HepG2 (cell line): ENCODE data around the gene DLL1. TPM values are rescaled to one million over a fixed set of nuclear protein-coding genes. Genes with fewer than 3 reads are reported as not detected.

Experiments
- ATAC-seq: fragments of 200-7000 bp; cut with Tn5 transposase; 3 replicates; pipeline ENCODE4 v1.9.1; 2020; ENCODE audit warnings: mild to moderate bottlenecking, moderate library complexity
- BruUV-seq: library from RNA; stranded (reverse); fragments of 400-500 nt; replicated peaks from 2 replicates; lab custom pipeline; 2021; lab: Mats Ljungman, UMichigan
- CTCF ChIA-PET: fragments of 300-600 bp; formaldehyde crosslinking; extraction: SDS; loops from one replicate; lab custom pipeline; 2021; ENCODE audit warnings: low total read pairs, inconsistent platforms, low intra/inter-chr PET ratio; lab: Yijun Ruan, JAX
- POLR2A ChIA-PET: fragments of 350-600 bp; sonication (Branson Sonifier 250); formaldehyde crosslinking; loops from one replicate; lab custom pipeline; 2020; ENCODE audit warnings: antibody characterized with exemption, inconsistent platforms; lab: Yijun Ruan, JAX
- DNase-seq: peaks from one replicate; pipeline ENCODE4 v3.0.0-alpha.2; 2015; ENCODE audit warnings: low spot score
- FAIRE-seq: peaks from 3 replicates; lab custom pipeline; 2011; peaks lifted over from hg19 to GRCh38; lab: Jason Lieb, UNC
- H2AFZ ChIP-seq: one replicate; pipeline ENCODE4 v1.6.1; 2011; ENCODE audit warnings: low read length, inconsistent platforms
- H3K27ac ChIP-seq: fragments of 300-600 bp; 3 replicates; pipeline ENCODE4 v1.8.0; 2011; ENCODE audit warnings: mixed run types, mild to moderate bottlenecking, mixed read lengths, low read length, inconsistent platforms; ENCODE audit not compliant: insufficient read depth; ENCODE audit errors: extremely low read length
- H3K27me3 ChIP-seq, 2 experiments: fragments of 200-600 bp in 1 of 2; 2 replicates in 1 of 2; 3 replicates in 1 of 2; pipeline versions ENCODE4 v1.6.0 to v1.8.0; 2011; ENCODE audit warnings: low read length in 2 of 2, mild to moderate bottlenecking in 2 of 2, moderate library complexity in 2 of 2, inconsistent platforms in 1 of 2; ENCODE audit not compliant: insufficient read depth in 2 of 2, control insufficient read depth in 1 of 2
- H3K36me3 ChIP-seq, 2 experiments: fragments of 200-600 bp in 1 of 2; replicated peaks in 1 of 2; 2 replicates in 1 of 2; 3 replicates in 1 of 2; pipeline versions ENCODE4 v1.5.1 to v1.8.0; 2011; ENCODE audit warnings: low read length in 2 of 2, inconsistent platforms in 1 of 2; ENCODE audit not compliant: insufficient read depth in 2 of 2, control insufficient read depth in 1 of 2
- H3K4me1 ChIP-seq: 2 replicates; pipeline ENCODE4 v1.5.1; 2012; ENCODE audit warnings: low read length, inconsistent platforms; ENCODE audit not compliant: insufficient read depth
- H3K4me2 ChIP-seq: 2 replicates; pipeline ENCODE4 v1.6.0; 2011; ENCODE audit warnings: low read depth, low read length, inconsistent platforms
- H3K4me3 ChIP-seq, 3 experiments: fragments of 200-600 bp in 1 of 3; sonication (generic), shearing (Covaris generic) in 1 of 3; replicated peaks in 1 of 3; 2 replicates each; pipeline ENCODE4 v1.5.1; 2011 to 2016; ENCODE audit warnings: low read length in 3 of 3, inconsistent platforms in 2 of 3, low read depth in 2 of 3, mild to moderate bottlenecking in 2 of 3, control low read depth in 1 of 3, mixed read lengths in 1 of 3; ENCODE audit not compliant: insufficient read depth in 1 of 3
- H3K79me2 ChIP-seq: one replicate; pipeline ENCODE4 v1.6.1; 2011; ENCODE audit warnings: low read length, inconsistent platforms; ENCODE audit not compliant: insufficient read depth
- H3K9ac ChIP-seq: 2 replicates; pipeline ENCODE4 v1.6.0; 2011; ENCODE audit warnings: mild to moderate bottlenecking, low read depth, low read length, inconsistent platforms; ENCODE audit not compliant: insufficient read depth
- H3K9me3 ChIP-seq: 2 replicates; pipeline ENCODE4 v1.5.1; 2012; ENCODE audit warnings: mild to moderate bottlenecking, low read length
- H4K20me1 ChIP-seq: 2 replicates; pipeline ENCODE4 v1.6.0; 2011; ENCODE audit warnings: inconsistent platforms, mild to moderate bottlenecking, low read length, moderate library complexity; ENCODE audit not compliant: insufficient read depth
- CBX5 ChIP-seq: sonication (generic); formaldehyde crosslinking; IDR thresholded peaks from 2 replicates; pipeline ENCODE4 v1.4.0; 2020; ENCODE audit warnings: missing genetic modification reagents, borderline replicate concordance
- GABPB1 ChIP-seq: IDR thresholded peaks from 2 replicates; pipeline ENCODE4 v1.6.1; 2016; ENCODE audit warnings: mild to moderate bottlenecking, missing genetic modification reagents, moderate library complexity, missing compliant biosample characterization
- KLF11 ChIP-seq: IDR thresholded peaks from 2 replicates; pipeline ENCODE4 v1.6.1; 2016; ENCODE audit warnings: missing compliant biosample characterization
- MAFK ChIP-seq, 2 experiments: IDR thresholded peaks in 1 of 2; conservative IDR thresholded peaks in 1 of 2; 2 replicates each; pipeline ENCODE4 v1.6.1; 2011; ENCODE audit warnings: improper control_type of control experiment in 2 of 2, low read length in 2 of 2
- MAZ ChIP-seq, 2 experiments: sonication (generic) in 1 of 2; formaldehyde crosslinking in 1 of 2; IDR thresholded peaks; 2 replicates each; pipeline versions ENCODE4 v1.5.0 to v1.6.1; 2012 to 2020; ENCODE audit warnings: low read depth in 2 of 2, mild to moderate bottlenecking in 2 of 2, borderline replicate concordance in 1 of 2, improper control_type of control experiment in 1 of 2, low read length in 1 of 2, missing genetic modification reagents in 1 of 2, moderate library complexity in 1 of 2
- ONECUT2 ChIP-seq: sonication (generic); formaldehyde crosslinking; IDR thresholded peaks from 2 replicates; pipeline ENCODE4 v1.4.0; 2020; ENCODE audit warnings: missing genetic modification reagents
- ZNF160 ChIP-seq: sonication (generic); formaldehyde crosslinking; IDR thresholded peaks from 2 replicates; pipeline ENCODE4 v1.8.0; 2022; ENCODE audit warnings: mild to moderate bottlenecking, inconsistent platforms, missing genetic modification reagents
- ZNF17 ChIP-seq: sonication (generic); formaldehyde crosslinking; IDR thresholded peaks from 2 replicates; pipeline ENCODE4 v1.5.0; 2020; ENCODE audit warnings: mild to moderate bottlenecking, missing genetic modification reagents
- ZNF24 ChIP-seq: fragments of 450-650 bp; IDR thresholded peaks from 2 replicates; pipeline ENCODE4 v1.6.1; 2017; ENCODE audit warnings: antibody characterized with exemption, mild to moderate bottlenecking
- ZNF430 ChIP-seq: sonication (generic); formaldehyde crosslinking; IDR thresholded peaks from 2 replicates; pipeline ENCODE4 v1.9.0; 2021; ENCODE audit warnings: mild to moderate bottlenecking, missing genetic modification reagents
- ZNF446 ChIP-seq: sonication (generic); formaldehyde crosslinking; IDR thresholded peaks from 2 replicates; pipeline ENCODE4 v1.5.0; 2020; ENCODE audit warnings: mild to moderate bottlenecking, missing genetic modification reagents
- ZNF616 ChIP-seq: sonication (generic); formaldehyde crosslinking; IDR thresholded peaks from 2 replicates; pipeline ENCODE4 v1.5.0; 2020; ENCODE audit warnings: low read depth, mild to moderate bottlenecking, missing genetic modification reagents
- ZNF761 ChIP-seq: sonication (generic); formaldehyde crosslinking; conservative IDR thresholded peaks from 2 replicates; pipeline ENCODE4 v1.4.0; 2020; ENCODE audit warnings: mild to moderate bottlenecking, missing genetic modification reagents
- ZNF782 ChIP-seq: sonication (generic); formaldehyde crosslinking; IDR thresholded peaks from 2 replicates; pipeline ENCODE4 v1.4.0; 2020; ENCODE audit warnings: missing genetic modification reagents, mild to moderate bottlenecking, borderline replicate concordance
- ZNF788 ChIP-seq: sonication (generic); formaldehyde crosslinking; IDR thresholded peaks from 2 replicates; pipeline ENCODE4 v1.5.0; 2020; ENCODE audit warnings: mild to moderate bottlenecking, missing genetic modification reagents, borderline replicate concordance
- ZSCAN9 ChIP-seq: IDR thresholded peaks from 2 replicates; pipeline ENCODE4 v1.6.1; 2016; ENCODE audit warnings: borderline replicate concordance
- WGBS: methylation state at CpG from one replicate; pipeline ENCODE4 v1.1.6; 2017; ENCODE audit warnings: low lambda C conversion rate; 5-methylcytosine and 5-hydroxymethylcytosine counted together
- in situ Hi-C: cut with HindIII; loops from 2 replicates; pipeline ENCODE4 v1.10.0; 2017; ENCODE audit warnings: low pct_unique_long_range_greater_than_20kb; ENCODE audit not compliant: extremely low pct_ligation_motif_present
- intact Hi-C: fragments of 100-400 bp; cut with micrococcal nuclease; formaldehyde crosslinking; loops from one replicate; pipeline ENCODE4 v1.10.0; 2022; ENCODE audit not compliant: unreplicated experiment
- polyA plus RNA-seq, 8 experiments: library from polyadenylated mRNA; depleted of rRNA in 3 of 8; stranded (reverse) in 7 of 8; unstranded in 1 of 8; fragments of >200 nt; fragmentation: Illumina TruSeq in 4 of 8; extraction: Trizol in 4 of 8; gene quantifications; 2 replicates each; pipeline versions ENCODE4 v1.2.1 to v1.2.3, GENCODE V29; 2011 to 2016; ENCODE audit warnings: low read depth in 4 of 8, missing spikeins in 1 of 8, mixed read lengths in 1 of 8; ENCODE audit not compliant: insufficient read depth in 1 of 8
- total RNA-seq, 5 experiments: library from RNA; depleted of rRNA; stranded (reverse); fragments of >200 nt; fragmentation: Illumina TruSeq; extraction: Trizol; gene quantifications; 2 replicates each; pipeline ENCODE4 v1.2.3, GENCODE V29; 2016; ENCODE audit warnings: low read depth in 1 of 5
- TF ChIP-seq, protein P1 (sequence below): sonication (generic); formaldehyde crosslinking; IDR thresholded peaks from 2 replicates; pipeline ENCODE4 v1.4.0; 2020; ENCODE audit warnings: missing genetic modification reagents
- TF ChIP-seq, protein P2 (sequence below), 2 experiments: fragments of 450-650 bp in 1 of 2; sonication (generic) in 1 of 2; formaldehyde crosslinking; IDR thresholded peaks; 2 replicates each; pipeline versions ENCODE4 v1.5.0 to v1.8.0; 2020 to 2022; ENCODE audit warnings: mild to moderate bottlenecking in 1 of 2, missing genetic modification reagents in 1 of 2
- TF ChIP-seq, protein P3 (sequence below): sonication (generic); formaldehyde crosslinking; IDR thresholded peaks from 2 replicates; pipeline ENCODE4 v1.4.0; 2020; ENCODE audit warnings: missing genetic modification reagents

DLL1 gene
- total and polyA plus RNA-seq, 2 of the 13 experiments (the other 11 are each of a cell fraction or from before 2014, with no cell fraction given) = not detected

DNA sequence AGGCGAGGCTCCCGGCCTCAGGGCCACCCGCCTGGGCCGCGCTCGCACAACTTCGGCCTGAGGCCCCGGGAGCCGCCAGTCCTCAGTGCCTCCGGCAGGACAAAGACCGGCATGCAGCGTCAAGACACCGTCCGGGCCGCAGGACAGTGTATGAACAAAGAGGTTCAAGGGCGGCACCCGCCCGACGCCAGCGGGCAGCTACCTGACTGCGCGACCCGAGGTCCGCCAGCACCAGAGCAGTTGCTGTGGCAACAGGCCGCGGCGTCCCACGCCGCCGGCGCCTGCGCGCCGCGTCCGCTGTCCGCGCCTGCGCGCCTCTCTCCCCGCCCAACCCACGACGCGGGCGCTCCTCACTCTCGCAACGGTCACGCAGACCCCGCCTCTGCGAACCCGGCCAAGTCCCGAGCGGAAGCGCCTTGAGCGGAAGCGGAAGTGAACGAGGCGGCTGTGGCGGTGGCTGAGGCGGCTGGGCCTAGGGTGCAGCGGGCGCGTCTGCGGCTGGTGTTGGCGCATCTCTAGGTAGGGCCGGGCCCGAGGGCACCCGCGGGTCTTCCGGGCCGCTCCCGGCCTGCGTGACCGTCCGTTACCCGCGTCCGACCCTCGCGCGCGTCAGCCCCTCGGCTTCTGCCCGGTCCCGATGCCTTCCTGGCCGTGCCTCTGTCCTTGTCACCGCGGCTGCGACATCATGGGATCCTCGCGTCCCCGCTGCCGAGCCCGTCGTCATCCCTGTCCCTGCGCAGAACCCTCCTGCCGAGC is 15.6 kb upstream of the DLL1 start, which contains the start of gene FAM120B:
Gene FAM120B (plus strand): TSS at position 435 of the 756 bp plus-strand sequence. CDS start 10,633 bp downstream, outside the sequence.
- H3K36me3 ChIP-seq = no peaks in the 10 kb centered on the region; a peak in 1 of 5 replicates
- intact Hi-C loops = loop anchor here (5.0 to 10.0 kb wide), 3 partner anchors 118 to 604 kb away; partner anchors contain the start of genes C6orf120, PSMB1, TBP and WDR27
- CTCF ChIA-PET = no interaction called here
- TF ChIP-seq MAZ (IDR thresholded peaks at IDR 0.05; ENCODE audit: borderline replicate concordance, low read depth, low read length) (no peak; the same call in 1 of the 2 replicates), MAZ (CRISPR knock-in tag; IDR thresholded peaks at IDR 0.05; ENCODE audit: low read depth) (peak; percentile 86; the same call in 1 of the 2 replicates), ZNF430 (CRISPR knock-in tag) (peak; percentile 79; the same call in 1 of the 2 replicates), ZNF446 (CRISPR knock-in tag) (peak; percentile 13; the same call in 1 of the 2 replicates), ZSCAN9 (CRISPR knock-in tag) (peak; percentile 42; the same call in 1 of the 2 replicates), ZNF616 (CRISPR knock-in tag) (peak; percentile 96), ZNF24 (no peak), KLF11 (CRISPR knock-in tag) (0 out of 2 replicates have a peak, but pooled peaks have one; percentile 41), GABPB1 (CRISPR knock-in tag) (peak; percentile 97), ZNF782 (CRISPR knock-in tag) (peak; percentile 98), MAFK (conservative IDR thresholded peaks at IDR 0.05 in 1 of 2, IDR thresholded peaks at IDR 0.05 in 1 of 2; ENCODE audit: low read length in 2 of 2) (no peak), ZNF788 (peak; percentile 71; the same call in 1 of the 2 replicates), ONECUT2 (CRISPR knock-in tag) (no peak), ZNF17 (CRISPR knock-in tag) (no peak), ZNF160 (peak; percentile 66; the same call in 1 of the 2 replicates), CBX5 (CRISPR knock-in tag) (peak; percentile 38), ZNF761 (CRISPR knock-in tag) (peak; percentile 96)
- TF ChIP-seq, protein P1, sequence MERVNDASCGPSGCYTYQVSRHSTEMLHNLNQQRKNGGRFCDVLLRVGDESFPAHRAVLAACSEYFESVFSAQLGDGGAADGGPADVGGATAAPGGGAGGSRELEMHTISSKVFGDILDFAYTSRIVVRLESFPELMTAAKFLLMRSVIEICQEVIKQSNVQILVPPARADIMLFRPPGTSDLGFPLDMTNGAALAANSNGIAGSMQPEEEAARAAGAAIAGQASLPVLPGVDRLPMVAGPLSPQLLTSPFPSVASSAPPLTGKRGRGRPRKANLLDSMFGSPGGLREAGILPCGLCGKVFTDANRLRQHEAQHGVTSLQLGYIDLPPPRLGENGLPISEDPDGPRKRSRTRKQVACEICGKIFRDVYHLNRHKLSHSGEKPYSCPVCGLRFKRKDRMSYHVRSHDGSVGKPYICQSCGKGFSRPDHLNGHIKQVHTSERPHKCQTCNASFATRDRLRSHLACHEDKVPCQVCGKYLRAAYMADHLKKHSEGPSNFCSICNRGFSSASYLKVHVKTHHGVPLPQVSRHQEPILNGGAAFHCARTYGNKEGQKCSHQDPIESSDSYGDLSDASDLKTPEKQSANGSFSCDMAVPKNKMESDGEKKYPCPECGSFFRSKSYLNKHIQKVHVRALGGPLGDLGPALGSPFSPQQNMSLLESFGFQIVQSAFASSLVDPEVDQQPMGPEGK (CRISPR knock-in tag) = no peak; the same call in 1 of the 2 replicates
- TF ChIP-seq, protein P2, sequence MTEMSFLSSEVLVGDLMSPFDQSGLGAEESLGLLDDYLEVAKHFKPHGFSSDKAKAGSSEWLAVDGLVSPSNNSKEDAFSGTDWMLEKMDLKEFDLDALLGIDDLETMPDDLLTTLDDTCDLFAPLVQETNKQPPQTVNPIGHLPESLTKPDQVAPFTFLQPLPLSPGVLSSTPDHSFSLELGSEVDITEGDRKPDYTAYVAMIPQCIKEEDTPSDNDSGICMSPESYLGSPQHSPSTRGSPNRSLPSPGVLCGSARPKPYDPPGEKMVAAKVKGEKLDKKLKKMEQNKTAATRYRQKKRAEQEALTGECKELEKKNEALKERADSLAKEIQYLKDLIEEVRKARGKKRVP (CRISPR knock-in tag; IDR thresholded peaks at IDR 0.05) = peak in 1 of 2 experiments; percentile 40; a peak in 2 of 4 replicates
- TF ChIP-seq, protein P3, sequence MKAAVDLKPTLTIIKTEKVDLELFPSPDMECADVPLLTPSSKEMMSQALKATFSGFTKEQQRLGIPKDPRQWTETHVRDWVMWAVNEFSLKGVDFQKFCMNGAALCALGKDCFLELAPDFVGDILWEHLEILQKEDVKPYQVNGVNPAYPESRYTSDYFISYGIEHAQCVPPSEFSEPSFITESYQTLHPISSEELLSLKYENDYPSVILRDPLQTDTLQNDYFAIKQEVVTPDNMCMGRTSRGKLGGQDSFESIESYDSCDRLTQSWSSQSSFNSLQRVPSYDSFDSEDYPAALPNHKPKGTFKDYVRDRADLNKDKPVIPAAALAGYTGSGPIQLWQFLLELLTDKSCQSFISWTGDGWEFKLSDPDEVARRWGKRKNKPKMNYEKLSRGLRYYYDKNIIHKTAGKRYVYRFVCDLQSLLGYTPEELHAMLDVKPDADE (CRISPR knock-in tag) = peak; percentile 86; the same call in 1 of the 2 replicates

More for the DNA sequence above, 15.6 kb upstream of the DLL1 start, which contains the start of gene FAM120B:
- H3K4me3 ChIP-seq = peak within 1 kb of the TSS; percentile 78 to 98 (median 92)
- ATAC-seq = peak; percentile 97
- H3K4me1 ChIP-seq = peaks cover 28% of the 10 kb centered on the region
- POLR2A ChIA-PET = interaction anchor here (0.9 to 1.0 kb wide), 3 partner anchors 15 to 516 kb away, joined by 3 to 4 read pairs (median 4); no protein-coding TSS in a partner anchor
- H3K27ac ChIP-seq = peak within 1 kb of the TSS; percentile 67
- in situ Hi-C loops = no loop called here
- FAIRE-seq = peak; percentile 21
- WGBS = under 1% methylated on average over 46 of the region's 97 CpGs
- peak within 1 kb of the TSS; percentile 95 for H3K9ac ChIP-seq
- peak within 1 kb of the TSS; percentile 73 for H2AFZ ChIP-seq
- peaks cover 48% of the 10 kb centered on the region for H3K79me2 ChIP-seq
- H3K4me2 ChIP-seq = peak within 1 kb of the TSS; percentile 84
- no peaks in the 10 kb centered on the region for H4K20me1 ChIP-seq
- H3K27me3 ChIP-seq = no peaks in the 10 kb centered on the region; a peak in 1 of 5 replicates
- peak; percentile 94 for DNase-seq
- BruUV-seq = no TSS peak
- peaks cover 2% of the 10 kb centered on the region; the same call in 1 of the 2 replicates for H3K9me3 ChIP-seq
